Glutamatergic neuron (in vitro differentiated cells): ENCODE measurements around the gene SUGP2. TPM values are rescaled to one million over a fixed set of nuclear protein-coding genes. Genes with fewer than 3 reads are reported as not detected.

Experiments used
- DNase-seq: peaks from one replicate; pipeline ENCODE4 v3.0.0; 2022
- H3K27ac Mint-ChIP-seq: one replicate; pipeline ENCODE4 v1.8.0; 2020; ENCODE audit warnings: mild to moderate bottlenecking, mixed read lengths, inconsistent platforms; ENCODE audit not compliant: unreplicated experiment
- H3K27me3 Mint-ChIP-seq: one replicate; pipeline ENCODE4 v1.8.0; 2020; ENCODE audit warnings: mild to moderate bottlenecking, moderate library complexity, mixed read lengths, inconsistent platforms; ENCODE audit not compliant: unreplicated experiment
- H3K36me3 Mint-ChIP-seq: one replicate; pipeline ENCODE4 v1.8.0; 2020; ENCODE audit warnings: mild to moderate bottlenecking, mixed read lengths, inconsistent platforms; ENCODE audit not compliant: unreplicated experiment
- H3K4me1 Mint-ChIP-seq: one replicate; pipeline ENCODE4 v1.8.0; 2020; ENCODE audit warnings: mild to moderate bottlenecking, low read depth, mixed read lengths, inconsistent platforms; ENCODE audit not compliant: unreplicated experiment
- H3K4me3 Mint-ChIP-seq: one replicate; pipeline ENCODE4 v1.8.0; 2020; ENCODE audit warnings: mild to moderate bottlenecking, mixed read lengths, inconsistent platforms; ENCODE audit not compliant: unreplicated experiment
- H3K9me3 Mint-ChIP-seq: one replicate; pipeline ENCODE4 v1.8.0; 2020; ENCODE audit warnings: mild to moderate bottlenecking, moderate library complexity, mixed read lengths, inconsistent platforms; ENCODE audit not compliant: unreplicated experiment
- CTCF ChIP-seq: fragments of 200-600 bp; sonication (generic); IDR thresholded peaks from one replicate; pipeline ENCODE4 v1.5.0; 2021; ENCODE audit not compliant: partially characterized antibody, unreplicated experiment
- total RNA-seq: library from RNA; stranded (reverse); fragmentation: NEBNext Ultra II Directional; extraction: Animal tissue kit (Norgen Biotek cat#: 25700); gene quantifications from one replicate; pipeline ENCODE4 v1.2.1, GENCODE V29; 2021; ENCODE audit not compliant: unreplicated experiment

The SUGP2 gene
- total RNA-seq, 1 donor from 2014 or later = 201 TPM

- TF ChIP-seq CTCF = no peak
- peaks cover 2% of the 10 kb centered on the region for H3K4me1 Mint-ChIP-seq
- peaks cover 11% of the 10 kb centered on the region for H3K9me3 Mint-ChIP-seq
- no peaks in the 10 kb centered on the region for H3K36me3 Mint-ChIP-seq
- no peak for DNase-seq
- peaks cover 2% of the 10 kb centered on the region for H3K27me3 Mint-ChIP-seq
- H3K27ac Mint-ChIP-seq = no peak overlapping the region
- H3K4me3 Mint-ChIP-seq = no peak overlapping the region
These were observed 40.2 kb downstream of the SUGP2 start for GRCh38 chr19:18993115-18993514.

DNA sequence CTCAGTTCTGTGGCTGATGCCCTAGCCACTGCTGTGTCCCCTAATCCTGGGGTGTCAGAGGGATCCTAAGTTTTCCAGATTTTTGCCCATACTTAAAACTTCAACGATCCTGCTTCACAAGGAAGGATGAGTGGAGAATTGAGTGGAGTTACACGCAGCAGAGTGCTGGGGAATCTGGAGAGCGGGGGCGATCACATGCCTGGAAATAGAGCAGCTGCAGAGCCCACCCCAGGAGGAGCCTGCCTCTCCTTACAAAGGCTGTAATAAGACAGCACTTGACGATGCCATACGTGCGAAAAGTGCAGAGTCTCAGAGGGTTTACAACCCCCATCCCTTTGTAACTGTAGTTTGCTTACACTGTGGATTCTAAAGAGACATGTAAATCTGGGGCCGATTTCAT lies 40.6 kb downstream of the SUGP2 start:
- Mint-ChIP-seq H3K4me3 (no peak overlapping the region), H3K9me3 (peaks cover 11% of the 10 kb centered on the region), H3K27ac (no peak overlapping the region), H3K36me3 (no peaks in the 10 kb centered on the region), H3K27me3 (peaks cover 2% of the 10 kb centered on the region), H3K4me1 (peaks cover 2% of the 10 kb centered on the region)
- no peak for TF ChIP-seq CTCF
- no peak for DNase-seq

GRCh38 chr19:18991468-18991867 lies 41.8 kb downstream of the SUGP2 start:
- no peak for DNase-seq
- Mint-ChIP-seq H3K27ac (no peak overlapping the region), H3K36me3 (no peaks in the 10 kb centered on the region), H3K4me3 (no peak overlapping the region), H3K9me3 (peaks cover 11% of the 10 kb centered on the region), H3K4me1 (no peaks in the 10 kb centered on the region), H3K27me3 (peaks cover 2% of the 10 kb centered on the region)
- TF ChIP-seq CTCF = no peak

DNA sequence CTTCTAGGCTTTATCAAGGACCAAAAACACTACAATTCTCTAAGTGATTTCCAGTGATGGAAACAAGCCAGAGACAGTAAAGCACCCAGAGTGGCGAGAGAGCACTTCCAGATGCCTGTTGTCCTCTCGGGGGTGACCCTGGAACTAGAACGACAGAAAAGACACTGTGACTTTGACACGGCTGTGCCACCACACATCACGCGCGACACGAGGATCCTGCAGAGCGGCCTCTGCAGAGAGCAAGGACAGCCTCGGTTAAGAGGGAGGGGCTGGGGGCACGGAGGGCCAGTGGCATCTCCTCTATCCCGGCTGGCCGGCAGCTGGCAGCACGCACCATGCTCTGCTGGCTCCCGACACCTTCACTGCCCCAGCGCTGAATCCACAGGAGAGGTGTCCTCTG lies 42.3 kb downstream of the SUGP2 start:
- TF ChIP-seq CTCF = no peak
- Mint-ChIP-seq H3K4me1 (no peaks in the 10 kb centered on the region), H3K36me3 (no peaks in the 10 kb centered on the region), H3K9me3 (peaks cover 11% of the 10 kb centered on the region), H3K27me3 (peaks cover 2% of the 10 kb centered on the region), H3K4me3 (no peak overlapping the region), H3K27ac (peak overlapping the region; percentile 12)
- no peak for DNase-seq

DNA sequence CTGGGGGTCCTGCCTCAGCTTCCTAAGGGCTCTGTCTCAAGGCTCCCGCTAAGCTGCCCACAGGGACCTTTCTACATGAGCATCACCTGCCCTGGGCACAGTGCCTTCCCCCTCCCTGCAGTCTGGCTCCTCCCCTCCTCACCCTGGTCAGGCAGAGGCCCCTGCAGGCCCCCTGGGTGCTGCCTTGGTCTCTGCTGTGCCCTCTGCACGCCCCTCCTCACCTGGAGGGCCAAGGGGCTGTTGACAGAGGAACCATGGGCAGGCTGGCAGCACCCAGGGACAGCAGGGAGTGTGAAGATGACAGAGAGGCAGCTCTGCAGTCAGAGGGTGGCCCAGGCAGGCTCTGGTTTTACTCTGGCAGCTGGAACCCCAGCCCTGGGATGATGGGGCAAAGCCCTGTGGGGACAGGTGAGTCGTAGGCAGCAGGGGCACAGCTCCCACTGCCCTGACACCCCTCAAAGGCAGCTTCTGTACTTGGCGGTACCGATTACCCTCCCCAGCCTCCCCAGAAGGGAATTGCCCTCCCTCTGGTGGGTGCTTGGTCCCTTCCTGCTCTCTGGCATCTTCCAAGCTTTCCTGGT lies 43.1 kb downstream of the SUGP2 start:
- Mint-ChIP-seq H3K36me3 (no peaks in the 10 kb centered on the region), H3K27ac (no peak overlapping the region), H3K9me3 (peaks cover 11% of the 10 kb centered on the region), H3K4me1 (no peaks in the 10 kb centered on the region), H3K27me3 (peaks cover 2% of the 10 kb centered on the region), H3K4me3 (no peak overlapping the region)
- TF ChIP-seq CTCF = no peak
- DNase-seq = no peak
